DMS114 treated with DMSO at 0.1 percent for 48 hours (cell line): Measurements from ENCODE around the gene UCP1.
"Not testable (repeated sequence)": the region's sequence is repeated elsewhere in the genome, so short reads cannot be mapped to it uniquely, and the experiment has no call there.

ENCODE experiments used
- DNase-seq: peaks from one replicate; lab custom pipeline; 2025; ENCODE audit not compliant: unreplicated experiment; lab: John Stamatoyannopoulos, UW

Gene UCP1

GRCh38 chr4:140556372-140557085, 12.2 kb downstream of the UCP1 start:
- no peak for DNase-seq

- no peak for DNase-seq
Observed at GRCh38 chr4:140533951-140534480, 34.7 kb downstream of the UCP1 start.

GRCh38 chr4:140529434-140529833, 39.3 kb downstream of the UCP1 start:
- DNase-seq, result no peak

GRCh38 chr4:140523857-140524742, 44.7 kb downstream of the UCP1 start, which contains the start of gene ELMOD2:
Gene ELMOD2, plus strand, starts transcription at chr4:140524168. Its CDS starts 1,261 bp downstream, at chr4:140525429.
- peak; percentile 81 for DNase-seq

GRCh38 chr4:140523370-140523856, 45.3 kb downstream of the UCP1 start:
- no peak for DNase-seq

- DNase-seq, result no peak
Observed at GRCh38 chr4:140515423-140515822, 53.3 kb downstream of the UCP1 start.

GRCh38 chr4:140513765-140514164, 55.0 kb downstream of the UCP1 start:
- DNase-seq, result not testable (repeated sequence)
